ENCODE measurements around the gene RPS25.
"Not testable (repeated sequence)": the region's sequence is repeated elsewhere in the genome, so short reads cannot be mapped to it uniquely, and the experiment has no call there.

Gene RPS25

DNA sequence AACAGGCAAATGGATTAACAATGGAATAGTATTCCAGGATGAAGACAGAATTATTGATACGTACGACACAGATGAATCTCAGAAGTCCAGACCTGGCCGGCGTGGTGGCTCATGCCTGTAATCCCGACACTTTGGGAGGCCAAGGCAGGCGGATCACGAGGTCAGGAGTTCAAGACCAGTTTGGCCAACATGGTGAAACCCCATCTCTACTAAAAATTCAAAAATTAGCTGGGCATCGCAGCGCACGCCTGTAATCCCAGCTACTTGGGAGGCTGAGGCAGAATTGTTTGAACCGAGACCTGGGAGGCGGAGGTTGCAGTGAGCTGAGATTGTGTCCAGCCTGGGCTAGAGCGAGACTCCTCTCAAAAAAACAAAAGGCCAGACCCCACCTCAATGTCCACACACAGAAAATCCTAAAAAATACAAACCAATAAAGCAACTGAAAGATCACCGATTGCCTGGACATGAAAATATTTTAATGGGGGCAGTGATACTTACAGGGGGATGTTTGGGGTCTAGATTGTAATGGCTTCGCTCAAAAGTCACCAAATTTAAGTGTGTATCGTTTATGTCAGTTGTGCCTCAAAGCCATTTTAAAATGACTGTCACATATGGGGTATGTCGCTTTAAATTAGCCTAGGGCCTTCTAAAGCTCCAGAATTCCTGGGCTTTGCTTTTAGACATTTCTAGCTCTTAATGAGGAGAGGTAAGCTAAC, 3.8 kb downstream of the RPS25 start:
- no peak for DNase-seq

- no peak for DNase-seq
These were observed 5.4 kb downstream of the RPS25 start for GRCh38 chr11:119012629-119013170.

DNA sequence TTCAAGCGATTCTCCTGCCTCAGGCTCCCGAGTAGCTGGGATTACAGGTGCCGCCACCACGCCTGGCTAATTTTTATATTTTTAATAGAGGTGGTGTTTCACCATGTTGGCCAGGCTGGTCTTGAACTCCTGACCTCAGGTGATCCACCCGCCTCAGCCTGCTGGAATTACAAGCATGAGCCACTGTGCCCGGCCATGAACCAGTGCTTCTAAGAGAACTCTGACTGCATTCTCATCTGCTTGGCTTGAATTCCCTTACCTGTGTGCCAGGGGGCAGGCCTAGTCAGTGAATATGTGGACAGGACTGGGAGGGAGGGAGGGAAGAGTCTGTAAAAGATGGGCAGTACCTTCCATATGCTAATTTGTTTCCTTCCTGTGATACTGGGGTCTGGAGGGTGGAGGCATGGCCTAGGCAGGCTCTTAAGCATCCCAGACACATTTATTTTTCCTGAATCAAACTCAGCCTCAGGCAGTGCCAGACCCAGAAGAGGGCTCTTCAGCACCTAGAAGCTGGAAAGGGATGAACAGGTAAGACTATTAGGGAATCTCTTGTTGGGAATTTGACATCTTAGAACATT, 6.6 kb downstream of the RPS25 start:
- no peak for DNase-seq

DNA sequence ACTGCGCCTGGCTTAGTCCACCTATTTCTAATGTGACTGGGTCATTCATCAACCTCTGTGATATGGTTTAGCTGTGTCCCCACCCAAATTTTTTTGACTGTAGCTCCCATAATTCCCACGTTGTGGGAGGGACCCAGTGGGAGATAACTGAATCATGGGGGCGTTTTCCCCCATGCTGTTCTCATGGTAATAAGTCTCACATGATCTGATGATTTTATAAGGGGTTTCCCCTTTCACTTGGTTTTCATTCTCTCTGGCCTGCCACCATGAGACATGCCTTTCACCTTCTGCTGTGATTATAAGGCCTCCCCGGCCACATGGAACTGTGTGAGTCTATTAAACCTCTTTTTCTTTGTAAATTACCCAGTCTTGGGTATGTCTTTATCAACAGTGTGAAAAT, 11.5 kb downstream of the RPS25 start:
- no peak for DNase-seq

DNA sequence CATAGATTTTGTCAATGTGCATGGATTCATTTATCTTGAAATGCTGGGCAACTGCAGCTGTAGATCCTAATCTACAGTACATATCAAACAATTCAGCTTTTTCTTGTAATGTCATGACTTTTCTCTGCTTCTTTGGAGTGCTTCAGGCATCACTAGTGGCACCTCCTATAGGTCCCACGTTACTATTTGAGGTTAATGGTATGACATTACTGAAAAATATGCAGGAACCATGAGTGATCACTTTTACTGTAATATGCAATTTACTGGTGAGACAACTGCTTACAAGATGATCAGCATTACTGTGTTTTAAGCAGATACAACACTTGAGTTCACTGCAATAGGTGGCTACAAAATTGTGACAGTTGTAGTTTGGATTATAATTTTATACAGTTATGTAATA, 17.2 kb downstream of the RPS25 start:
- no peak for DNase-seq

- DNase-seq = no peak
These were observed 19.3 kb downstream of the RPS25 start for GRCh38 chr11:118998822-118999221.

- DNase-seq = no peak
These were observed 19.8 kb downstream of the RPS25 start for GRCh38 chr11:118998388-118998717.

DNA sequence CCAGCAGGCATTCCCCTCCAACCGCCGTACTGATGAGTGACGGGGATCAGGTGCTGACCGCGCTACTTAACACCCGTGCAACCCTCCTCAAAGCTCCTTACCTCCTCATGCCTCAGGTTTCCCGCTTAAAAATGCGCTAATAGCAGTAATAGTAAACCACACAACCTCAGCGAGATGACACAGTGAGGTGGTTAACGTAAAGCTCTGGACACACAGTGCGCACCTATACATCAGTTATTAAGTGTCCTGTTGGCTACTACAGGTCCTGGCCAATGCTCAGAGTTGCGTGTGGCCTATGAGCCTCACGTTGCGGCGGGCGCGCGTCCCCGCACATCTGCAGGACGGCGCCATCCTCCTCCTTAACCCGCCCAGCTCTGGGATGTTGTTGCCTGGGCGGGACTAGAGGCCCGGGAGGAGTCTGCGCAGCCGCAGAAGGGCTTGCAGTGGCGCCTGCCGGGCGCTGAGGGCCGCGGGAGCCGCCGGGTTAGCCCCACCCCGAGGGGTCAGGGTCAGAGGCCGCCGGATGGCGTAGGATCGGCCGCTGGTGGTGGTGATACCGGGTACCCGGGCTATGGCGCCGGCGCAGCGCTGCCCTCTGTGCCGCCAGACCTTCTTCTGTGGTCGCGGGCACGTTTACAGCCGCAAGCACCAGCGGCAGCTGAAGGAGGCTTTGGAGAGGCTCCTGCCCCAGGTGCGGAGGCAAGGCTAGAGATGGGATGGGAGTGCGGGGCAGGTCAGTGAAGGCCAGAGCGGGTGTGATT, 20.3 kb downstream of the RPS25 start, which contains the start of gene CENATAC:
Gene CENATAC, plus strand, starts transcription at position 512 of the 761 bp plus-strand sequence. Its CDS starts 60 bp downstream, at position 572.
- peak; percentile 98 for DNase-seq

- peak; percentile 68 for DNase-seq
These were observed 21.1 kb downstream of the RPS25 start for GRCh38 chr11:118996926-118997626.

- not testable (repeated sequence) for DNase-seq
These were observed 26.6 kb downstream of the RPS25 start for GRCh38 chr11:118991486-118992038.

GRCh38 chr11:118988280-118988679, 29.9 kb downstream of the RPS25 start:
- no peak for DNase-seq

DNA sequence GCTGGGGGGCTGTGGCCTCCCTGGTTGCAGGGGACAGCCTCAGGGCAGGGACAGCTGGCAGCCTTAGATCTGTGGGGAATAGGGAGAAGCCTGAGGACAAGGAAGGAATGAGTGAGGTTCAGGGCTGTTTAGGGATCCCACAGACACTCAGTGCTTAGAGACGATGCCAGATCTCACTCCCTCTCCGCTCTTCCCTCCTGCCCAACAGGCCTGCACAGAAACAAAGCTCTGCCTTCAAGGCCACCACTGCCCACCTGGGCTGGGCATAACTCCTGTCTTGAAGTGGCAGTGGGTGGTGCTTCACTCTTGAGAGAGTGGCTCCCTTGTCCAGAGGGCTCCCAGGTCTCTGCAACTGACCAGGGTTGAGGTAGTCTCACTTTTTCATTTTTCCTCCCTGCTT, 33.3 kb downstream of the RPS25 start:
- no peak for DNase-seq

- not testable (repeated sequence) for DNase-seq
These were observed 33.8 kb downstream of the RPS25 start for GRCh38 chr11:118984337-118984736.

DNA sequence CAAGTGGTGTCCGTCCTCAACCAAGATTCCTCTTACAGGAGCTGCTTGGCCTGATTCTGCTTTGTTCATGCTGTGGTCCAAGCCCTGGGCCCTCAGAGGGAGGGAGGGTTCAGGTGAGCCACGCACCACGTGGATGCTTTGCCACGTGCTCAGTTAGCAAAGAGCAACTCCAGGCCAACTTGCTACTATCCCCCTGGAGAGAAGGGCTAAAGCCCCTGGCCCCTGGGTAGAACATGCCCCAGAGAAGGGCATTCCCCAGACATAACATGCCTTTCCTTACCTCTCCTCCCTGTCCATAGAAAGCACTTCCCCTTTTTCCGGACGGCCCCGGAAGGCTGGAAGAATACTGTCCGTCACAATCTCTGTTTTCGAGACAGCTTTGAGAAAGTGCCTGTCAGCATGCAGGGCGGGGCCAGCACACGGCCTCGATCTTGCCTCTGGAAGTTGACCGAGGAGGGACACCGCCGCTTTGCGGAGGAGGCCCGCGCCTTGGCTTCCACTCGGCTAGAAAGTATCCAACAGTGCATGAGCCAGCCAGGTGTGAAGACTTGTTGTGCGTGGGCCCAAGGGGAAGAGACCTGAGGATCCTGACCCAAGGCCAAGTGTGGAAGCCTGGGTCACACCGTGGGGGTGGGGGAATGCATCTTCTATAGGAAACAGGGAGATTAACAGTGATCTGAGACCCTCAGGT, 37.8 kb downstream of the RPS25 start:
- DNase-seq = no peak

GRCh38 chr11:118979434-118979833, 38.7 kb downstream of the RPS25 start:
- DNase-seq = no peak

DNA sequence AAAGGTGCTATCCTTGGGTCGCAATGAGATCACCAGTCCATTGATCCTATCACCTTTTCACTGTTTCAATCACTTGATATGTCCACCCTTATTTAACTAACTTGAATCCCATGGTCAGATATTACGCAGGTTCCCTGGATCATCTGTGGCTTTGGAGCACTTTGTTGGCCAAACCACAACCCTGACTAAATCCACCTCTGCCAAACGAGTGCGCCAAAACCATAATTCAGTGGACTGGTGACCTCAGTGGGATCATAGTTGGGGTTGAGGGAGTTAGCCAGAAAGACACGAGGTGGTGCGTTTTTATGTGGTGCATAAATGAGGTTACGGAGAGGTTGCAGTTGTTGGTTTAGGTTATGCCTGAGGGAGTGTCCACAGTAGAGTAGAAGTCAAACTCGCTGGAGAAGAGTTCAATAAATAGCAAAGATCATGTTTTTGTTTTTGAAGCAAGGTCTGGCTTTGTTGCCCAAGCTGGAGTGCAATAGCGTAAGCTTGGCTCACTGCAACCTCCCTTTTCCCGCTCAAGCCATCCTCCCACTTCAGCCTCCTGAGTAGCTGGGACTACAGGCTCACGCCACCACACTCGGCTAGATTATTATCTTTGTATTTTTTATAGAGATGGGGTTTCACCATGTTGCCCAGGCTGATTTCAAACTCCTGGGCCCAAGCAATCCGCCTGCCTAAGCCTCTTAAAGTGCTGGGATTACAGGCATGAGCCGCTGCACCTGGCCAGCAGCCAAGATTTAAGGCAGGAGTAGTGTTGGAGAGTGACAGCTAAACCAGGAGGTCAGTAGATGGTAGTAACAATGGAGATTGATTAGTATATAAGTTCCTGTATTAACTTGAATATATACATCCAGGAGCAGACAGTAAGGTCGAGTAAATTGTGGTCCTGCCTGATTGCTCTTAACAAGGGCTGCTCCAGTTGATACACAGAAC, 42.1 kb downstream of the RPS25 start:
- DNase-seq = no peak

- no peak for DNase-seq
These were observed 44.2 kb downstream of the RPS25 start for GRCh38 chr11:118973985-118974384.

DNA sequence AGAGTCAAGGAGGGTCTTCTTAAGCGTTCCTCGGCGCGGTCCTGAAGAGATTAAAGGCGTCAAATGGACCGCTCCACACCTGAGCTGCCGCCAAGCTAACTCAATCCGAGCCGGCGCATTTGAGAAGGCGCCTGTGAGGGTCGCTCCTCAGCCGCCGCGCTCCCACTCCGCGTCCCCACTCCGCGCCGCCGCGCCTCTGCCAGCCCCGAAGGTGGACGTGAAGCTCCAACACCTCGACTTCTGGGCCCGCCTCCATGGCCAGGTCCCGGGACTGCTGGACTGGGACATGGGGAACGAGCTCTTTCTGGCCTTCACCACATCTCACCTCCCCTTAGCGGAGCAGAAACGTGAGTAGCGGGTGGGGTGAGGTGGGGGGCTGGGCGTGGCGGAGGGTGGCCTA, 46.5 kb downstream of the RPS25 start, which contains the start of gene FOXR1:
Gene FOXR1, plus strand, starts transcription at position 116 of the 400 bp plus-strand sequence. Its CDS starts 171 bp downstream, at position 287.
- no peak for DNase-seq

DNA sequence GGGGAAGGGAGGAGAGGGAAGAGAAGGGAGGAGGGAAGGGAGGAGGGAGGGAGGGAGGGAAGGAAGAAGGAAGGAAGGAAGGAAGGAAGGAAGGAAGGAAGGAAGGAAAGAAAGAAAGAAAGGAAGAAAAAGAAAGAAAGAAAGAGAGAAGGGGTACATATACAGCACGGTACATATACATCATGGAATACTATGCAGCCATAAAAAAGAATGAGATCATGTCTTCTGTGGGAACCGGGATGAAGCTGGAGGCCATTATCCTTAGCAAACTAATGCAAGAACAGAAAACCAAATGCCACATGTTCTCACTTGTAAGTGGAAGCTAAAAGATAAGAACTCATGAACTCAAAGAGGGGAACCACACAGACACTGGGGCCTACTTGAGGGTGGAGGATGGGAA, 48.6 kb downstream of the RPS25 start:
- DNase-seq = not testable (repeated sequence)

All from activated CD8-positive, alpha-beta memory T cell treated with anti-CD3 and anti-CD28 coated beads for 24 hours (primary cell).